GM19099 (cell line): ENCODE data around the gene ARFGAP3.

Source experiments
- POLR2A ChIP-seq: IDR thresholded peaks from 3 replicates; pipeline ENCODE4 v1.6.1; 2011; ENCODE audit warnings: low read depth; ENCODE audit not compliant: insufficient read length; ENCODE audit errors: extremely low read depth

ARFGAP3 gene

GRCh38 chr22:42786606-42787356, 70.3 kb downstream of the ARFGAP3 start:
- no peak for TF ChIP-seq POLR2A

- TF ChIP-seq POLR2A = no peak
These were observed 71.2 kb downstream of the ARFGAP3 start for GRCh38 chr22:42785706-42786499.

- no peak for TF ChIP-seq POLR2A
These were observed 77.0 kb downstream of the ARFGAP3 start for GRCh38 chr22:42780070-42780540.

GRCh38 chr22:42777126-42777525, 79.9 kb downstream of the ARFGAP3 start:
- no peak for TF ChIP-seq POLR2A

GRCh38 chr22:42773167-42773566, 83.9 kb downstream of the ARFGAP3 start:
- no peak for TF ChIP-seq POLR2A

GRCh38 chr22:42772647-42773046, 84.4 kb downstream of the ARFGAP3 start:
- TF ChIP-seq POLR2A = no peak

GRCh38 chr22:42770941-42771647, 86.0 kb downstream of the ARFGAP3 start:
- TF ChIP-seq POLR2A = no peak

- TF ChIP-seq POLR2A = no peak
These were observed 86.7 kb downstream of the ARFGAP3 start for GRCh38 chr22:42770448-42770726.

- peak; percentile 50 for TF ChIP-seq POLR2A
These were observed 87.3 kb downstream of the ARFGAP3 start for GRCh38 chr22:42769574-42770447.

- no peak for TF ChIP-seq POLR2A
These were observed 87.9 kb downstream of the ARFGAP3 start for GRCh38 chr22:42769238-42769573.

- no peak for TF ChIP-seq POLR2A
These were observed 88.6 kb downstream of the ARFGAP3 start for GRCh38 chr22:42768385-42769035.

- no peak for TF ChIP-seq POLR2A
These were observed 90.2 kb downstream of the ARFGAP3 start for GRCh38 chr22:42766860-42767259.

GRCh38 chr22:42764895-42765363, 92.1 kb downstream of the ARFGAP3 start:
- no peak for TF ChIP-seq POLR2A

GRCh38 chr22:42763965-42764480, 93.0 kb downstream of the ARFGAP3 start:
- no peak for TF ChIP-seq POLR2A
